ENCODE data around the gene ZNF362. TPM values are rescaled to one million over a fixed set of nuclear protein-coding genes. Genes with fewer than 3 reads are reported as not detected.
A peak's percentile ranks its signal among the peaks of the same experiment; 100 is the strongest.

Gene ZNF362
- total RNA-seq, 1 donor from 2014 or later = 20.4 TPM

DNA sequence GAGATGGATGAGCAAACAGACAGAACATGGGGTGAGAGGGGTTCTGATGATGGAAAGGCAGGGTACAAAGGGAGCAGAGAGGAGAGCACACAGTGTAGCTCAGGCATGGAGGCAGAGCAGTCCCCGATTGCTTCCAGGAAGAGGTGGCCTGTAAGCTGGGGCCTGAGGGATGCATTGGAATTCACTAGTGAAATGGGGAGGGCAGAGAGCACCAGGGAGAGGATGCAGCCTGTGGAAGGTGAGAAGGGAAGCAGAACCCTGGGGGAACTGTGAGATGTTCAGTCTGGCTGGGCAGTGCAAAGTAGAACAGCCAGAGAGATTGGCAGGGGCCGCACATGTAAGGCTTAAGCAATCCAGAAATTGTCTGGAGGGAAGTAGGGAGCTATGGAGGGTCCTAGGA is 12.2 kb downstream of the ZNF362 start:
- DNase-seq (ENCODE audit: low read depth) = no peak

DNA sequence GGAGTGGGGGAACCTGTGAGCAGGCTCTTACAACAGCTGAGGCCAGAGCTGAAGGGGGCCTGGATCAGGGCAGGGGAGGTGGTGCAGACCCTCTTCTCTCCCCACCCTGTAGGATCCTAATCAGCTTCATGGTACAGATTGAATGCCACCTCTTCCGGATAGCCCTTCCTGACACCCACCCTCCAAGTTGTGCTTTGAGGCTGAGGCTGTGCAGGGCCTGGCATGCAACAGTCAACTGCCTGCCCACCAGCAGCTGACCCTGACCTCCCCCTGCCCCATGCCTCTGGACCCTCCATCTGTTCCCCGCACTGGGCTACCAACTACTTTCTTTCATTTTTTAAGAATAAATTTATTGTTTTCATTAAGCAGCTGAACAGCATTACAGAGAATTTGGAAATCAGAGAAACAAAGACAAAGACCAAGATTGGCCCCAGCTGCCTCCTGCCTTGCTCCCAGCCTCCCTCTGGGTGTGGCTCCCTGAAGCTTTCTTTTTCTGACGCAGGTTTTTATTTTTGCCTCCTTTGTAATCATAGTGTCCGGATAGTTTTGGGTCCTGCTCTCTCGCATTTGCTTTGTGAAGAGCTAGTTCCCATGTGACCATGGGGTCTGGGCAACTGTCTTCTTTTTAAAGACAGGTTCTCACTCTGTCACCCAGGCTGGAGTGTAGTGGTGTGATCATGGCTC is 12.8 kb downstream of the ZNF362 start:
- peak; percentile 83 for DNase-seq (ENCODE audit: low read depth)

- DNase-seq (ENCODE audit: low read depth) = no peak
Observed at GRCh38 chr1:33269621-33270020, 13.3 kb downstream of the ZNF362 start.

GRCh38 chr1:33270379-33270778 is 14.1 kb downstream of the ZNF362 start:
- no peak for DNase-seq (ENCODE audit: low read depth)

DNA sequence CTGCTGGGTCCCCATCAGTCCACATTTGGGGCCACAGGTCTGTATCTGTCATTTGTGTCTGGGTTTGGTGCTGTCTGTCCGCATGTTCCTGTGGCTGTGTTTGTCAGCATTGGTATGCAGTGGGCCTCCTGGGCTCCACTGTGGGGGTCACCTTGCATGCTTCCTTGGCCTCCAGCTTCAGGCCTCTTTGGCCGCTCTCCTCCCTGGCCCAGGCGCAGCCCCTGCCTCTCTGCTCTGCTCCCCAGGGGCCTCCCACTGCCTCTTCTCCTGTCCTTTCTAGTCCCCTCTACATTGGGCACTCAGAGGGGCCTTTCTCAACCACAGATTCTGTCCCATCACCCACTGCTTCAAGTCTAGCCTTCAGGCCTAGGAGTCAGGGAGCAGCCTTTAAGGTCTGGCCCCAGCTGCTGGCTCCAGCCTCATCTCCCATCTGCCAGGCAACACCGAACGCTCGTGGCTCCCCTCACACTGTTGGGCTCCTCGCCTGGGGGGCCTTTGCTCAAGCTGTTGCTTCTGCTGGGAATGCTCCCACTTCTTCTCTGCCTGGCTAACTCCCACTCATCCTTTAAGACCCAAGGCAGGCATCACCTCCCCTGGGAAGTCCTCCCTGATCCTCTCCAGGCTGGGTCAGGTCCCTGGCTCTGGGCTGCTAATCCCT is 14.6 kb downstream of the ZNF362 start:
- DNase-seq (ENCODE audit: low read depth) = no peak

- no peak for DNase-seq (ENCODE audit: low read depth)
Observed at GRCh38 chr1:33271666-33272505, 15.6 kb downstream of the ZNF362 start.

GRCh38 chr1:33272509-33272908 is 16.2 kb downstream of the ZNF362 start:
- DNase-seq (ENCODE audit: low read depth) = no peak

DNA sequence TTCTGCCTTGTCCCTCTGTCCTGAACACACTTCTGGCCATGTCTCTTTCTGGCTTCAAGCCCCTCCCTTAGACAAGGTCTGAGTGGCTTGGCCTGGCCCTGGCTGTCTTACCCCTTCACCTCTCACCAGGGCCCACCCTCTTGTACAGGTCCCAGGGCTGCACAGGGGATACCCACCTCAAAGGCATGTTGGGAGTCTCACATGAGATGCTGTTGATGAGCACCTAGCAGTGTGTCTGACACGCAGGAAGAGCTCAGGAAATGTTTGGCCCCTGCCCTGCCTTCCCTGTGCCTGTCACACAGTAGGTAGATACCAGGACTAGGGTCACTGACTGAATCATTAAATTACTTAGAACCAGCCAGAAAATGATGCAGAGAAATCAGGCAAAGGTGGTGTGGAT is 16.6 kb downstream of the ZNF362 start:
- no peak for DNase-seq (ENCODE audit: low read depth)

GRCh38 chr1:33273406-33273805 is 17.1 kb downstream of the ZNF362 start:
- DNase-seq (ENCODE audit: low read depth) = no peak

GRCh38 chr1:33273961-33274371 is 17.7 kb downstream of the ZNF362 start:
- no peak for DNase-seq (ENCODE audit: low read depth)

DNA sequence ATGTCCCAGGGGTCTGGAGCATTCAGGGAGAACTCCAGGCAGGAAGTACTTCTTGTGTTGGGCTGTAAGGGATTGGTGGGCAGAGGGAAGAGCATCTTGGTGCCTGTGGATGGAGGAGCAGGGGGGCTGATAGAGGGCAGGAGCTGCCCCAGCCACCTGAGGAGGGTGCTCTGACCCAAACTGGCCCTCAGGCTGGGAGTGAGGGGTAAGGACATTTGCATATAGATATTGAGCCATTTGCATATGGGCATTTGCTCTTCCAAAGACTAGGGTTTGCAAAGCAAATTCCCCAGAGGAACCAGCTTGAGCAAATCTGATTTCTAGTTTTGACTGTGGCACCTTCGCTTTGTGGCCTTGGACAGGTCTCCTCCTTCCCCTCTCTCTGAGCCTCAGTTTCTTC is 18.2 kb downstream of the ZNF362 start:
- no peak for DNase-seq (ENCODE audit: low read depth)

GRCh38 chr1:33275195-33275594 is 18.9 kb downstream of the ZNF362 start:
- no peak for DNase-seq (ENCODE audit: low read depth)

- no peak for DNase-seq (ENCODE audit: low read depth)
Observed at GRCh38 chr1:33275706-33276572, 19.6 kb downstream of the ZNF362 start.

GRCh38 chr1:33276573-33277298 is 20.4 kb downstream of the ZNF362 start:
- no peak for DNase-seq (ENCODE audit: low read depth)

GRCh38 chr1:33277488-33278084 is 21.3 kb downstream of the ZNF362 start:
- DNase-seq (ENCODE audit: low read depth) = no peak

DNA sequence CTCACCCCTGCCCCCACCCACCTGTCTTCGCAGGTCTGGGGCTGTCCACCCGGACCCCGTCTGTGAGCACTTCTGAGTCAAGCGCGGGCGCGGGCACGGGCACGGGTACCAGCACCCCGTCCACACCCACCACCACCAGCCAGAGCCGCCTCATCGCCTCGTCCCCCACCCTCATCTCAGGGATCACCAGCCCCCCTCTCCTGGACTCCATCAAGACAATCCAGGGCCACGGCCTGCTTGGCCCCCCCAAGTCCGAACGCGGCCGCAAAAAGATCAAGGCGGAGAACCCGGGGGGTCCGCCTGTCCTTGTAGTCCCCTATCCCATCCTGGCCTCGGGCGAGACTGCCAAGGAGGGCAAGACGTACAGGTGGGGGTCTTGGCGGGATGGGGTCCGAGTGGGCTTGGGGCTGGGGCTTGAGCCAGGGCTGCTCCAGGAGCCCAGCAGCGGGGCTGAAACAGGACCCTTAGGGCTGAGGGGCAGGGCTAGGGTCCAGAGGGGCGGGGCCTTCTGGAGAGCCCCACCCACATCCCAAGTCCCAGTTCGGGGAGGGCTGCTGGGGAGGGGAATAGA is 23.9 kb downstream of the ZNF362 start:
- DNase-seq (ENCODE audit: low read depth) = no peak

GRCh38 chr1:33281554-33282303 is 25.4 kb downstream of the ZNF362 start:
- no peak for DNase-seq (ENCODE audit: low read depth)

DNA sequence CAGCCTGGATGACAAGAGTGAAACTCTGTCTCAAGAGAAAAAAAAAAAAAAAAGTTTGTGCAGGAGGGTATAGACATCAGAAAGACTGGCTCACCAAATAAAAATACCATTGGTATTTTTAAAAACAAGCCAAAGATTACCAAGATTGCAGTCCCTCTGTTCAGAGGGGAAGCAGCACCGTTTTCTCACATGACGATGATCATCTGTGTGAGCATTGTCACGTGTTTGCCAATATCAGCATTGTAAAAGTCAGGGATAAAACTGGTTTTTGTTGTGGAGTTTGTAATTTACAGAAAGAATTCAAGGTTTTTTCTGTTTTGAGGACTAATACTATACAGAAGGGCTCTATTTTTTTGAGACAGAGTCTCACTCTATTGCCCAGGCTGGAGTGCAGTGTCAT is 26.5 kb downstream of the ZNF362 start:
- no peak for DNase-seq (ENCODE audit: low read depth)

- DNase-seq (ENCODE audit: low read depth) = no peak
Observed at GRCh38 chr1:33284049-33284448, 27.8 kb downstream of the ZNF362 start.
